ENCODE data around the gene JMJD8.
"Not testable (repeated sequence)": the region's sequence is repeated elsewhere in the genome, so short reads cannot be mapped to it uniquely, and the experiment has no call there.

Gene JMJD8

GRCh38 chr16:708019-708418 lies 23.9 kb upstream of the JMJD8 start:
- DNase-seq = no peak

GRCh38 chr16:707062-707538 lies 23.0 kb upstream of the JMJD8 start:
- DNase-seq = no peak

- DNase-seq = no peak
These were observed 22.3 kb upstream of the JMJD8 start for GRCh38 chr16:706189-707061.

- DNase-seq = no peak
These were observed 21.5 kb upstream of the JMJD8 start, which contains the start of gene FBXL16 for GRCh38 chr16:705431-706188. Gene FBXL16 (minus strand): TSS chr16:705801. CDS start chr16:697405, 8,396 bp downstream.

GRCh38 chr16:704552-705380 lies 20.6 kb upstream of the JMJD8 start:
- DNase-seq = no peak

GRCh38 chr16:704047-704446 lies 19.9 kb upstream of the JMJD8 start:
- no peak for DNase-seq

GRCh38 chr16:703406-703805 lies 19.3 kb upstream of the JMJD8 start:
- no peak for DNase-seq

- DNase-seq = no peak
These were observed 18.2 kb upstream of the JMJD8 start for GRCh38 chr16:702341-702740.

GRCh38 chr16:700684-701584 lies 16.8 kb upstream of the JMJD8 start:
- DNase-seq = no peak

GRCh38 chr16:698911-699671 lies 15.0 kb upstream of the JMJD8 start:
- DNase-seq = no peak

GRCh38 chr16:695355-696089 lies 11.4 kb upstream of the JMJD8 start:
- DNase-seq = no peak

GRCh38 chr16:694863-695354 lies 10.8 kb upstream of the JMJD8 start:
- DNase-seq = no peak

GRCh38 chr16:694187-694862 lies 10.2 kb upstream of the JMJD8 start:
- DNase-seq = no peak

GRCh38 chr16:693766-694165 lies 9.6 kb upstream of the JMJD8 start:
- DNase-seq = no peak

GRCh38 chr16:693364-693763 lies 9.2 kb upstream of the JMJD8 start:
- DNase-seq = no peak

GRCh38 chr16:692356-693108 lies 8.4 kb upstream of the JMJD8 start:
- DNase-seq = no peak

- DNase-seq = not testable (repeated sequence)
These were observed 7.1 kb upstream of the JMJD8 start for GRCh38 chr16:691242-691641.

- no peak for DNase-seq
These were observed 5.2 kb upstream of the JMJD8 start for GRCh38 chr16:689175-689897.

Measured in cortex of kidney (tissue), 1 donor.